SU-DHL-6 (cell line): ENCODE results near the gene TCF4.

ENCODE experiments used
- EZH2phosphoT487 ChIP-seq: fragments of 200-600 bp; sonication (generic), shearing (Covaris generic); conservative IDR thresholded peaks from 2 replicates; pipeline ENCODE4 v1.6.1; 2018; ENCODE audit warnings: mild to moderate bottlenecking, antibody characterized with exemption, low read length, moderate library complexity, mixed read lengths
- TF ChIP-seq, protein P1 (sequence below): fragments of 200-600 bp; sonication (generic); IDR thresholded peaks from one replicate; pipeline ENCODE4 v1.5.1; 2017; ENCODE audit warnings: antibody characterized with exemption, mild to moderate bottlenecking, low read length, moderate library complexity; ENCODE audit not compliant: insufficient read depth, poor library complexity, severe bottlenecking

DNA sequence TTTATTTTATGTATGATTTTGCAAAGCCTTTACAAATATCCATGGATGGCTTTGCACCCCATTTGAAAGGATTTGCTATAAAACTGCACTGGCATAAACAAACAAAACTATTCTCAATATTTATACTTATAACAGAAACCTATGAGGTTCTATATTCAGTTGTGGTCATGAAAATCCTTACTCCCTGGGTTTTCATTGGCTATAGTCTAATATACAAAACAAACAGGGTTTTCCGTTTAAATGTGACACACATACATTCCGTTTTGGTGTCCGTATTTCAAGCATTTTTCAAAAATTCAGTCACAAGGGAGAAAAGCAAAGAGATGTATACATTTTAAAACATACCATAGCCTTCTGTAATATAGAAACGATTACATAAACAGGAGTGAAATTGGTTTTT is 100.0 kb downstream of the TCF4 start:
- TF ChIP-seq, protein P1, sequence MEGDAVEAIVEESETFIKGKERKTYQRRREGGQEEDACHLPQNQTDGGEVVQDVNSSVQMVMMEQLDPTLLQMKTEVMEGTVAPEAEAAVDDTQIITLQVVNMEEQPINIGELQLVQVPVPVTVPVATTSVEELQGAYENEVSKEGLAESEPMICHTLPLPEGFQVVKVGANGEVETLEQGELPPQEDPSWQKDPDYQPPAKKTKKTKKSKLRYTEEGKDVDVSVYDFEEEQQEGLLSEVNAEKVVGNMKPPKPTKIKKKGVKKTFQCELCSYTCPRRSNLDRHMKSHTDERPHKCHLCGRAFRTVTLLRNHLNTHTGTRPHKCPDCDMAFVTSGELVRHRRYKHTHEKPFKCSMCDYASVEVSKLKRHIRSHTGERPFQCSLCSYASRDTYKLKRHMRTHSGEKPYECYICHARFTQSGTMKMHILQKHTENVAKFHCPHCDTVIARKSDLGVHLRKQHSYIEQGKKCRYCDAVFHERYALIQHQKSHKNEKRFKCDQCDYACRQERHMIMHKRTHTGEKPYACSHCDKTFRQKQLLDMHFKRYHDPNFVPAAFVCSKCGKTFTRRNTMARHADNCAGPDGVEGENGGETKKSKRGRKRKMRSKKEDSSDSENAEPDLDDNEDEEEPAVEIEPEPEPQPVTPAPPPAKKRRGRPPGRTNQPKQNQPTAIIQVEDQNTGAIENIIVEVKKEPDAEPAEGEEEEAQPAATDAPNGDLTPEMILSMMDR = no peak
- TF ChIP-seq EZH2phosphoT487 = no peak
